ENCODE measurements around the gene UHMK1. TPM values are rescaled to one million over a fixed set of nuclear protein-coding genes. Genes with fewer than 3 reads are reported as not detected.

Gene UHMK1
- total RNA-seq, 4 donors from 2014 or later: 60.2 to 91.0 (median 79.7) TPM

DNA sequence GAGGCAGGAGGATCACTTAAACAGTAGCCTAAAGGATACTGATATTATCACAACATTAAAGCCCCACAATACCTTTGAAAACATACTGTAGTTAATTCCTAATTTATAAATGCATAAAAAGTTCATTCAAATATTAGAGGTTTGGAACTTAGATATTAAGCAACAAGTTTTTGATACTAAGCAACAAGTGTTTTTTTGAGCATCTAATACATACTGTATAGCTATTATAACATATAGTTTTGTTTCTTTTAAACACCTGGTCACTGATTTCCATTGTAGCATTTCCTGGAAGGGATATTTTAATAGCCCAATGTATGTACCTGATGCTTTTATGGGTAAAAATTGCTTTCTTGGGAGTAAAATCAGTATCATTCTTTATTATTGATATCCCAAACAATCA is 4.5 kb downstream of the UHMK1 start:
- intact Hi-C loops (cut with DNase I; ENCODE audit: low total_unique reads): no loop called here
- Histone ChIP-seq H3K27me3 (no peaks in the 10 kb centered on the region), H3K4me1 (peaks cover 28 to 36% of the 10 kb centered on the region in 2 donors), H3K27ac (peak overlapping the region in 3 of 4 donors; percentile 12 to 96 (median 94)), H3K9me3 (no peaks in the 10 kb centered on the region), H3K36me3 (peaks cover 0 to 57% of the 10 kb centered on the region in 2 donors), H3K4me3 (no peak overlapping the region)
- TF ChIP-seq CTCF (IDR thresholded peaks at IDR 0.05 in 4 of 5, conservative IDR thresholded peaks at IDR 0.05 in 1 of 5): no peak
- TF ChIP-seq POLR2A (IDR thresholded peaks at IDR 0.05): no peak
- in situ Hi-C loops (cut with MboI; ENCODE audit: low sequenced_read_pairs in 4 of 4): loop anchor here in 1 of 4 donors (10.0 kb wide), 1 partner anchor 63 kb away; the partner anchor contains the start of gene UAP1
- DNase-seq (no peak), ATAC-seq (no peak)

DNA sequence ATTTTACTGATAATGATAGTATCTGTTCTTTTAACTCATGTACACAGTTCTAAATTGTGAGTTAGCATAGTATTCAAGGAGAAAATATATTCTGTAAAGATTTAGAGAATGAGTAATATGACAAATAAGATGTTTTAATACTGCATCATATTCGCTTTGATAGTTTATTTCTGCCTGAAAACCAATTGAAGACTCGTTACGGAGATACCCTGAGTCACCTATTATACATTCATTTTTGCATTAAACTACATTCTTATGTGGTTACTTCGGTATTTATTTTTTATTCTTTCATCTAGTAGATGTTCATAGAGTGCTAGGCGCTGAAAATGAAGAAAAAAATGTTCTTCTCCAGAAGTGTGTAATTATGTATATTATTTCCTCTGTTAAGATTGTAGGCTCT is 5.3 kb downstream of the UHMK1 start:
- H3K36me3 ChIP-seq: peaks cover 0 to 57% of the 10 kb centered on the region in 2 donors
- H3K9me3 ChIP-seq: no peaks in the 10 kb centered on the region
- TF ChIP-seq CTCF (IDR thresholded peaks at IDR 0.05 in 4 of 5, conservative IDR thresholded peaks at IDR 0.05 in 1 of 5) (no peak), POLR2A (IDR thresholded peaks at IDR 0.05) (no peak)
- peak overlapping the region in 1 of 4 donors; percentile 96 for H3K27ac ChIP-seq
- in situ Hi-C loops (cut with MboI; ENCODE audit: low sequenced_read_pairs in 4 of 4) (loop anchor here in 1 of 4 donors (10.0 kb wide), 1 partner anchor 62 kb away; the partner anchor contains the start of gene UAP1), intact Hi-C loops (cut with DNase I; ENCODE audit: low total_unique reads) (no loop called here)
- H3K4me1 ChIP-seq: peaks cover 28 to 36% of the 10 kb centered on the region in 2 donors
- ATAC-seq: no peak
- no peak for DNase-seq
- H3K27me3 ChIP-seq: no peaks in the 10 kb centered on the region
- no peak overlapping the region for H3K4me3 ChIP-seq

- in situ Hi-C loops (cut with MboI; ENCODE audit: low sequenced_read_pairs in 4 of 4): no loop called here
- H3K4me3 ChIP-seq: no peak overlapping the region
- H3K9me3 ChIP-seq: no peaks in the 10 kb centered on the region
- intact Hi-C loops (cut with DNase I; ENCODE audit: low total_unique reads): no loop called here
- ATAC-seq (no peak), DNase-seq (no peak)
- peaks cover 0 to 25% of the 10 kb centered on the region in 2 donors for H3K36me3 ChIP-seq
- H3K27me3 ChIP-seq: no peaks in the 10 kb centered on the region
- H3K4me1 ChIP-seq: no peaks in the 10 kb centered on the region
- no peak overlapping the region for H3K27ac ChIP-seq
- TF ChIP-seq POLR2A (IDR thresholded peaks at IDR 0.05) (no peak), CTCF (IDR thresholded peaks at IDR 0.05 in 4 of 5, conservative IDR thresholded peaks at IDR 0.05 in 1 of 5) (no peak)
Measured at GRCh38 chr1:162527314-162527713, 29.7 kb downstream of the UHMK1 start.

DNA sequence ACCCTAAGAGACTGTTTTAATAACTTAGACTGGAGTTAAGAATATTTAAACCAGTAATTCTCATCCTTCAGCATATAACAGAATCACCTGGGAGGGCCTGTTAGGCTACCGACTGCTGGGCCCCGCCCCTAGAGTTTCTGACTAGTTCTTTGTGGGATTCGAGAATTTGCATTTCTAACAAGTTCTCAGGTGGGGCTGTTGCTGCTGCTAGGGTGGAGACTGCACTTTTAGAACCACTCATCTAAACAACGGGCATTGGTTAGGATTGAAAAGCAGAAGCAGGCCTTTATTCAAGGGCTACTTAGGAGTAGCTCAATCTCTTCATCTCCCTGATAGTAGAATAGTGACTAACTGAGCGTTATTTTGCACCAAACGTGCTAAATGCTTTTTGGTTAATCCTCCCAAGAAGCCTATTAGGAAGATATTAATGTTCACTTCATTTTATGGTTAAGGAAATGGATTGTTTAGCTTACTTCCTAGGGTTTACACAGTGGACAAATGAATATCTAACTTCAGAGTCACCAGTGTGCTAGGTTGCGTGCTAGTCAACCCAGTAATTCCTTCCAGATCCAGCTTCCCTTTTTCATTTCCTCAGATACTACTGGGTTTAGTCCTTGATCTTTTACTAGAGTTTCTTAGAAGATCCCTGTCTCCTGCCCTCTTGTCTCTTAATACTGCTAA is 32.8 kb downstream of the UHMK1 start:
- no peak for TF ChIP-seq POLR2A (IDR thresholded peaks at IDR 0.05)
- TF ChIP-seq CTCF (IDR thresholded peaks at IDR 0.05 in 4 of 5, conservative IDR thresholded peaks at IDR 0.05 in 1 of 5): no peak
- intact Hi-C loops (cut with DNase I; ENCODE audit: low total_unique reads): no loop called here
- Histone ChIP-seq H3K9me3 (no peaks in the 10 kb centered on the region), H3K27ac (no peak overlapping the region), H3K4me1 (no peaks in the 10 kb centered on the region), H3K27me3 (no peaks in the 10 kb centered on the region), H3K4me3 (no peak overlapping the region), H3K36me3 (no peaks in the 10 kb centered on the region)
- in situ Hi-C loops (cut with MboI; ENCODE audit: low sequenced_read_pairs in 4 of 4): no loop called here
- ATAC-seq: no peak
- no peak for DNase-seq

- Histone ChIP-seq H3K4me3 (no peak overlapping the region), H3K36me3 (no peaks in the 10 kb centered on the region), H3K27me3 (no peaks in the 10 kb centered on the region), H3K9me3 (no peaks in the 10 kb centered on the region), H3K4me1 (no peaks in the 10 kb centered on the region), H3K27ac (no peak overlapping the region)
- TF ChIP-seq CTCF (IDR thresholded peaks at IDR 0.05 in 4 of 5, conservative IDR thresholded peaks at IDR 0.05 in 1 of 5): no peak
- no peak for TF ChIP-seq POLR2A (IDR thresholded peaks at IDR 0.05)
- in situ Hi-C loops (cut with MboI; ENCODE audit: low sequenced_read_pairs in 4 of 4) (no loop called here), intact Hi-C loops (cut with DNase I; ENCODE audit: low total_unique reads) (no loop called here)
- ATAC-seq: no peak
- DNase-seq: no peak
Measured at GRCh38 chr1:162530988-162531319, 33.3 kb downstream of the UHMK1 start.
